Activated CD4-positive, alpha-beta T cell treated with anti-CD3 and anti-CD28 coated beads, Interleukin-2, amount 50 U/mL, for 24 hours (primary cell): ENCODE measurements around the gene ZFP3.
"Not testable (repeated sequence)": the region's sequence is repeated elsewhere in the genome, so short reads cannot be mapped to it uniquely, and the experiment has no call there.

ENCODE experiments used
- DNase-seq, 2 donors: peaks; one replicate each; pipeline ENCODE4 v3.0.0-alpha.2; 2020; ENCODE audit warnings: low read depth in 1 of 2, low spot score in 1 of 2

Gene ZFP3

DNA sequence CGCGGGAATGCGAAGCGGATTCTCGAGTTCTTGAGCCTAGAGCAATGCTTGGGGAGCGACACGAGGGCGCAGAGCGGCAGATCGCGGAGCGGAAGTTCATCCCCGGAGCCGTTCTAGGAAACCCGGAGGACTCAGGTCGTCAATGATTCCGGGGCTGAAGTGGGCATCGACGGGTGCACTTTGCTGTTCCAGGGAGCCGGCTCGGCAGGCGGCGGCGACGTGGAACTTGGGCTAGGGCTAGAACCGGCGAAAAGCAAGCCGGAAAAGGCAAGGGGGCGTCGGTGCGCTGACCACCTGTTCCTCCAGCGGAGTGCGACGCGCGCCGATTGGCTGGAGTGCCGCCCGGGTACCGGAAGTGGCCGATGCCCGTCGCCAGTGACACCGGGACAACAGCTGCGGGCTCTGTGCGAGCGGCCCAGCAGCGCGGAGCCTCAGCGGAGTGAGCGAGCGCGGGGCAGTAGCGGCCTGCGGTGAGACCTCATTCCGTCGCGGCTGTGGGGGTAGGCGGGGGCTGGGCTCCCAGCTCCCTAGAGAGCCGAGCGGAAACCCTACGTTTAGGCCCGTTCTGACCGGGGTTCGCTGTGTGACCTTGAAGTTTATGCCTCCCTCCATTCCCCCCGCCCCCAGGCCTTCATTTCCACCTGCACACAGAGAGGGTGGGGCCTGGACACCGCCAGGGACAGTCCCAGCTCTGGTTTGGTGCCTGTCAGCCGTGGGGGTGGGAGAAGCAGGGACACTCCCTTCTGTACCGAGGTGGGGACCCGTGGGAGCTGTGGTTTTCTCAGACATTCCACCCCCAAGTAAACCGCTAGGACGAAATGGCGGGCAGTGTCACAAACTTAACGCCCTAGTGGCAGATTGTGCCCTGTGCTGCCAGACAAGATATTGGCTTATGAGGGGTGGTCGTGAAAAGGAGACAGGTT, at the start of gene ZFP3:
ZFP3 (plus strand) TSS at position 362 of the 923 bp plus-strand sequence. CDS start 13,038 bp downstream, outside the sequence.
- DNase-seq = peak; percentile 59 to 64

DNA sequence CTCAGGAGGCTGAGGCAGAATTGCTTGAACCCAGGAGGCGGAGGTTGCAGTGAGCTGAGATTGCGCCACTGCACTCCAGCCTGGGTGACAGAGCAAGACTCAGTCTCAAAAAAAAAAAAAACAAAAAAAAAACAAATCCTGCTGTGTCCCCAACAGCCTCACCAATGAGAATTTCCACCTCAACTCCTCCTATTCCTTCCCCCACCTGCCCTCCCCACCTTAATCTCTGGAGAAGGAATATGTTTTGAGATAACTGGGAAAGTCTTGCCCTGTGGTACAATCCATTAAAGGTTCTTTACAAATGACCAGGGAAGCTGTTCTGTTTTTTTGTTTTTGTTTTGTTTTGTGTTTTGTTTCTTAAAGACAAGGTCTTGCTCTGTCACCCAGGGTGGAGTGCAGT, 48.1 kb upstream of the ZFP3 start:
- not testable (repeated sequence) for DNase-seq

DNA sequence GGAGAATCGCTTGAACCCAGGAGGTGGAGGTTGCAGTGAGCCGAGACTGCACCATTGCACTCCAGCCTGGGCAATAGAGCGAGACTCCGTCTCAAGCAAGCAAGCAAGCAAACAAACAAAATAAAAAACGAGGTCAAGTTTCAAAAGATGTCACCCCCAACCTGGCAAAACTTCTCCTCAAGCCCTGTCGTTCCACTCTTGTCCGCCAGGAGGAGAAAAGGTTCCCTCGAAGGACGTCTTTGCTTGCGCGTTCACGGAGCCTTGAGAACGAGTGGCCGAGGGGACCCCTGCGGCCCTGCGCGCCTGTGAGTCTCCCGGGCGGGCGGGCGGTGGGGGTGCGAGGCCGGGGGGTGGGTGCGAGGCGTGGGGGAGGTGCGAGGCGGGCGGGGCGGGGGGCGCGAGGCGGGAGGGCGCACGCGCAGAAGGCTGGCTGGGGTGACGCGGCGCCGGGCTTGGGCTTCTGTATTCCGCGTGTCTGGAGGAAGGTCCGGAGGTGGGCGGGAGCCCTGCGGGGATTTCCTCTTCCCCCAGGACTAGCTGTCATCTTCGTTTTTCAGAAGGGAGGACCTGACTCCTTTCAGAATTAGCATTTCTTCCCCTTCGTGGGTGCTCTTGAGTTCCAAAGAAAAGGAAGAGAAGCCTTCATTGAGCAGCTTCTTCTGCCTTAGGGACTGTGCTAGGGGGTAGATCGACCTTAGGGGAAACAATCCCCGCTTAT, 46.7 kb upstream of the ZFP3 start:
- DNase-seq = peak; percentile 71 to 74

DNA sequence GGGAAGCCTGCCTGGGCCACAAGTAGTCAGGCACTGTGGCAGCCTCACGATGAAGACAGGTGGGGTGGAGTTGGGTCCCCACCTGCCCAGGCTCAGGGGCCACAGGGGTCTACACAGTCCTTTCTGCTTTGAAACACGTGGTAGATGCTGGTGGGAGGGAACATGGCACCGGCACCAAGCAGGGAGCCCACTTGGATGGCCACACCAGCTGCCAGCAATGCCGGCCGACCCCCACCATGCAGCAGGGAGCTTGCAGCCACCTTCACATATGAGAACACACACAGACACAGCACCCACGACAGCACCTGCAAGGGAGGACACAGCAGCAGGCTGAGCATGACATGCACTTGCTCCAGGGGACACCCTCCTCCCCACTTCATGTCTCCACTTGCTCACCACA, 45.4 kb upstream of the ZFP3 start:
- DNase-seq = no peak

DNA sequence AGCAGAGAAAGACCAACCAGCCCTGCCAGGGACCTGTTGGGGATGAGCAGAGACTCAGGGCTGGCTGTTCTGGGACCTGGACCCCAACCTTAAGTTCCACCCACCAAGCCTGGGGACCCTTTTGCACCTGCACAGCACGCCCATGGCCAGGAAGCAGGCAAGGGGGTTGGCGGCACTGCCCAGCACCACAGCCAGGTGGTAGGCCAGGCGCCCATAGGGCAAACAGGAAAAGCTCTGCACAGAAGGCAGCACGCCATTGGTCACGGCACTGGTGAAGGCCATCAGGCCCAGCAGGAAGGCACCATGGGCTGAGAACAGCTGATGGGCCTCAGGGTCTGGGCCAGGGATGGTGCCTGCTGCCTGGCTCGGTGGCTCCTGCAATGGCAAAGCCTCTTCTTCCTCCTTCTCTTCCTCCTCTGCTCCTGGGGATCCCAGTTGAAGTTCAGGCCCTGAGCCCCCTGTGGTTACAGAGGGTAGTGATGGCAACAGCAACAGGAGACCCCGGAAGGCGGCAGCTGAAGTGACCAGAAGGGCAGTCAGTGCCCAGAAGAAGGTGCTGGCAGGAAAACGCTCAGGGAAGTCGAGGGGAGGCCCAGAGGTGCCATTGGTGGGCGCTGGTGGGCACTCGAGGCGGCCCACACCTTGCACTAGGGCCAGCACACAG, 44.8 kb upstream of the ZFP3 start:
- DNase-seq = no peak

- no peak for DNase-seq
Observed at GRCh38 chr17:5034063-5034462, 44.2 kb upstream of the ZFP3 start.

GRCh38 chr17:5034651-5035050, 43.6 kb upstream of the ZFP3 start:
- no peak for DNase-seq

GRCh38 chr17:5035315-5035714, 43.0 kb upstream of the ZFP3 start, which contains the start of gene SLC52A1:
SLC52A1 (minus strand) TSS chr17:5035426; CDS start chr17:5034606, 820 bp downstream.
- no peak for DNase-seq

GRCh38 chr17:5042157-5043022, 35.9 kb upstream of the ZFP3 start:
- DNase-seq = no peak

GRCh38 chr17:5043524-5043923, 34.7 kb upstream of the ZFP3 start:
- DNase-seq = no peak

GRCh38 chr17:5044630-5045029, 33.6 kb upstream of the ZFP3 start:
- DNase-seq = no peak

GRCh38 chr17:5045496-5045895, 32.8 kb upstream of the ZFP3 start:
- no peak for DNase-seq

GRCh38 chr17:5047446-5047845, 30.8 kb upstream of the ZFP3 start:
- no peak for DNase-seq

GRCh38 chr17:5049314-5049841, 28.9 kb upstream of the ZFP3 start:
- no peak for DNase-seq

GRCh38 chr17:5050278-5050677, 28.0 kb upstream of the ZFP3 start:
- DNase-seq = no peak

DNA sequence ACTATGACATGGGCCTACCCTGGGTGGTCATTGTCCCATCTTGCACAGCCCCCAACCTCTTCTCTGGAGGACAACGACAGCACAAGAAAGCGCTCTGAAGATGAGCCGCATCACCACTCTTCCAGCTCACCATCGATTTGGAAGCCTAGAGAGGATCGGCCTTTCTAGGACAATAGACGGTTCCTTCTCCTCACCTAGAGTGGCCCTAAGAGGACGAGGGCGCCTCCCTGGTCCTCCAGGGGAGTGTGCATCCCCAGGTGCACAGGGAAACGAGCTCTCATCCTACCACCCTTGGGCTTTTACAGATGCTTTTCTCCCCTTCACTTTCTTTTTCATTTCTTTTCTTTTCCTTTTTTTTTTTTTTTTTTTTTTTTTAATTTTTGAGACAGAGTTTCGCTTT, 22.7 kb upstream of the ZFP3 start:
- DNase-seq = no peak

DNA sequence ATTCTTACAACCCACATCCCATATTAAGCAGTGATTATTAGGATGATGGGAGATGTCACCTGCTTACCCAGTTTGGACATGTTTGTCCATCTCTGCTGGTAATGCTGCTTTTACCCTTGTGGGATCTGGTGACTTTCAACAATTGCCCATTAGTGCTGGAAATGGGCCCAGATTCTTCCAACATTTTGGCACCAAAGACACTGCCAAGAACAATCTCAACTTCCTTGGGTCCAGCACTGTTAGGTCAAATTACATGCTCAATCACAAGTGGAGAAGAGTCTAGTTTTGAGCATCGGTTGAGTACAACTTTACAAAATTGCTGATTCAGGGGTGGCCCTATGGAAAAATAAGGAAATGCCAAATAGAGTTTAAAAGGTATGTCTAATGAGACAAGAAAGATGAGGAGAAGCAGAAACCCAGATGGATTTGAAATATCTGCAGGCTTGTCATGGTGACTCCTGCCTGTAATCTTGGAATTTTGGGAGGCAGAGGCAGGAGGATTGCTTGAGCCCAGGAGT, 13.0 kb upstream of the ZFP3 start:
- DNase-seq = no peak

DNA sequence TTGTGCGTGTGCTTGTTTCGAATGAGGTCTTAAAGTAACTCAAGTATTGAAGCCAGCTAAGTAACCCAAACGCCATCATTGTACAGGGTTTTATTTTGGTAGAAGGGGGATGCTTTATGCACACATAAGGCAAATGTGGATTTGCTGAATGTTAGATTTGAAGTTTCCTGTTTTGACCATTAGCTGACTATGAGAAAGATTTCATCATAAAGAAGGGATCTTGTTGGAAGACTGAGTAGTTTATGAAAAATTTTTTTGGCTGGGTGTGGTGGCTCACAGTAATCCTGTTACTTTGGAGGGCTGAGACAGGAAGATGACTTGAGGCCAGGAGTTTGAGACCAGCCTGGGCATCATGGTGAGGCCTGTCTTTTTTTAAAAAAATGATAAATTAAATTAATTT, 10.0 kb upstream of the ZFP3 start:
- DNase-seq = no peak

- no peak for DNase-seq
Observed at GRCh38 chr17:5069724-5070123, 8.5 kb upstream of the ZFP3 start.

DNA sequence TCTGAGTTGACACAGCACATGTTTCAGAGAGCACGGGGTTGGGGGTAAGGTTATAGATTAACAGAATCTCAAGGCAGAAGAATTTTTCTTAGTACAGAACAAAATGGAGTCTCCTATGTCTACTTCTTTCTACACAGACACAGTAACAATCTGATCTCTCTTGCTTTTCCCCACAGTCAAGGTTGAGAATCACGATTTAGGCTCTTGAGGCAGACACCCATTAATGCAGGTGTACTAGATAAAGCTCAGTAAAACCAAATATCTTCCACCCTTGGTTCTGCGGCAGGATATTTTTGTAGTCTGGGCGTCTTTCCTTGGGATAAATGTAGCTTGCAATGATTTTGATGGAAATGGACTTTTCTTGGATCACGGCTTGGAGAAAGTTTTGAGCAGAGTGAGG, 2.8 kb upstream of the ZFP3 start:
- DNase-seq = not testable (repeated sequence)
